GM19025 (cell line): ENCODE measurements around the gene FKBP3.
A peak's percentile ranks its signal among the peaks of the same experiment; 100 is the strongest.
"Not testable (repeated sequence)": the region's sequence is repeated elsewhere in the genome, so short reads cannot be mapped to it uniquely, and the experiment has no call there.

Experiments used
- ATAC-seq: cut with Tn5 transposase; IDR thresholded peaks from one replicate; pipeline ENCODE4 v1.9.1; 2021; ENCODE audit warnings: mild to moderate bottlenecking, low read depth, moderate library complexity; ENCODE audit not compliant: unreplicated experiment

FKBP3 gene

GRCh38 chr14:45134051-45134958, at the start of gene FKBP3:
Gene FKBP3 (minus strand): TSS chr14:45134481. CDS start chr14:45134456, 25 bp downstream.
- ATAC-seq, result peak; percentile 90

- no peak for ATAC-seq
Measured at GRCh38 chr14:45181806-45182205, 47.5 kb upstream of the FKBP3 start.

GRCh38 chr14:45181329-45181728, 47.0 kb upstream of the FKBP3 start:
- no peak for ATAC-seq

- ATAC-seq, result no peak
Measured at GRCh38 chr14:45177076-45177475, 42.8 kb upstream of the FKBP3 start.

- ATAC-seq, result no peak
Measured at GRCh38 chr14:45169906-45170305, 35.6 kb upstream of the FKBP3 start.

GRCh38 chr14:45156067-45156466, 21.8 kb upstream of the FKBP3 start:
- ATAC-seq, result no peak

- ATAC-seq, result no peak
Measured at GRCh38 chr14:45150386-45150890, 16.2 kb upstream of the FKBP3 start.

- no peak for ATAC-seq
Measured at GRCh38 chr14:45149602-45150001, 15.3 kb upstream of the FKBP3 start.

- peak; percentile 50 for ATAC-seq
Measured at GRCh38 chr14:45145214-45145613, 10.9 kb upstream of the FKBP3 start.

GRCh38 chr14:45144658-45145057, 10.4 kb upstream of the FKBP3 start:
- peak; percentile 77 for ATAC-seq

- not testable (repeated sequence) for ATAC-seq
Measured at GRCh38 chr14:45142083-45142482, 7.8 kb upstream of the FKBP3 start.

GRCh38 chr14:45140661-45141187, 6.4 kb upstream of the FKBP3 start:
- ATAC-seq, result no peak

- no peak for ATAC-seq
Measured at GRCh38 chr14:45136399-45136798, 2.1 kb upstream of the FKBP3 start.

- ATAC-seq, result peak; percentile 19
Measured at GRCh38 chr14:45135659-45136395, 1.5 kb upstream of the FKBP3 start, which contains the start of gene FANCM. Gene FANCM (plus strand): TSS chr14:45135930. CDS start chr14:45136032, 102 bp downstream.

GRCh38 chr14:45135156-45135555, 875 bp upstream of the FKBP3 start:
- no peak for ATAC-seq

GRCh38 chr14:45133683-45134050, 614 bp downstream of the FKBP3 start:
- ATAC-seq, result no peak

- ATAC-seq, result no peak
Measured at GRCh38 chr14:45128963-45129629, 5.2 kb downstream of the FKBP3 start.

- no peak for ATAC-seq
Measured at GRCh38 chr14:45125754-45126153, 8.5 kb downstream of the FKBP3 start.

- ATAC-seq, result no peak
Measured at GRCh38 chr14:45123271-45123670, 11.0 kb downstream of the FKBP3 start.

- ATAC-seq, result no peak
Measured at GRCh38 chr14:45120096-45120495, 14.2 kb downstream of the FKBP3 start.
